Neuronal stem cell (in vitro differentiated cells): ENCODE measurements around the gene LDB3.

ENCODE experiments used
- DNase-seq: peaks from one replicate; pipeline ENCODE4 v3.0.0-alpha.2; 2013; ENCODE audit warnings: low spot score
- H2AFZ ChIP-seq: one replicate; pipeline ENCODE4 v1.6.1; 2013; ENCODE audit warnings: mild to moderate bottlenecking, low read length, inconsistent platforms
- H2AK5ac ChIP-seq: 2 replicates; pipeline ENCODE4 v1.6.1; 2013; ENCODE audit warnings: low read depth, mild to moderate bottlenecking, inconsistent platforms, low read length, moderate library complexity, mixed read lengths
- H2BK120ac ChIP-seq: 2 replicates; pipeline ENCODE4 v1.6.1; 2013; ENCODE audit warnings: low read depth, mild to moderate bottlenecking, inconsistent platforms, low read length, moderate library complexity, mixed read lengths
- H2BK12ac ChIP-seq: one replicate; pipeline ENCODE4 v1.6.1; 2013; ENCODE audit warnings: low read length, inconsistent platforms
- H2BK15ac ChIP-seq: 2 replicates; pipeline ENCODE4 v1.6.1; 2013; ENCODE audit warnings: mild to moderate bottlenecking, low read length, inconsistent platforms, mixed read lengths
- H2BK5ac ChIP-seq: one replicate; pipeline ENCODE4 v1.6.1; 2013; ENCODE audit warnings: inconsistent platforms, mild to moderate bottlenecking, low read length, moderate library complexity
- H3K14ac ChIP-seq: one replicate; pipeline ENCODE4 v1.6.1; 2013; ENCODE audit warnings: low read length, inconsistent platforms
- H3K18ac ChIP-seq: 2 replicates; pipeline ENCODE4 v1.6.1; 2013; ENCODE audit warnings: low read length, inconsistent platforms
- H3K23ac ChIP-seq: 2 replicates; pipeline ENCODE4 v1.6.1; 2013; ENCODE audit warnings: low read depth, mild to moderate bottlenecking, mixed read lengths, low read length, inconsistent platforms; ENCODE audit not compliant: poor library complexity
- H3K27ac ChIP-seq: replicated peaks from 3 replicates; pipeline ENCODE4 v1.5.1; 2013; ENCODE audit warnings: low read length, inconsistent platforms
- H3K27me3 ChIP-seq, 3 experiments: 2 replicates each; pipeline ENCODE4 v1.6.1; 2013; ENCODE audit warnings: low read length in 3 of 3, mild to moderate bottlenecking in 2 of 3, inconsistent platforms in 1 of 3, low read depth in 1 of 3, mixed read lengths in 1 of 3, moderate library complexity in 1 of 3; ENCODE audit not compliant: control insufficient read depth in 3 of 3, insufficient read depth in 3 of 3
- H3K36me3 ChIP-seq, 2 donors: replicated peaks in 1 of 2; 2 replicates each; pipeline ENCODE4 v1.6.1; 2013; ENCODE audit warnings: low read length in 2 of 2; ENCODE audit not compliant: control insufficient read depth in 2 of 2, insufficient read depth in 2 of 2
- H3K4ac ChIP-seq: 2 replicates; pipeline ENCODE4 v1.6.1; 2013; ENCODE audit warnings: inconsistent platforms, mild to moderate bottlenecking, low read length, moderate library complexity
- H3K4me1 ChIP-seq, 2 donors: 1 replicate in 1 of 2; 2 replicates in 1 of 2; pipeline ENCODE4 v1.6.1; 2013; ENCODE audit warnings: low read length in 2 of 2, low read depth in 1 of 2; ENCODE audit not compliant: control insufficient read depth in 2 of 2, insufficient read depth in 1 of 2
- H3K4me2 ChIP-seq: one replicate; pipeline ENCODE4 v1.6.1; 2013; ENCODE audit warnings: mild to moderate bottlenecking, low read length, inconsistent platforms; ENCODE audit not compliant: insufficient read depth, poor library complexity, severe bottlenecking
- H3K4me3 ChIP-seq, 2 donors: 2 replicates each; pipeline ENCODE4 v1.5.1; 2013; ENCODE audit warnings: low read length in 2 of 2, mild to moderate bottlenecking in 2 of 2, inconsistent platforms in 1 of 2, moderate library complexity in 1 of 2
- H3K79me1 ChIP-seq: one replicate; pipeline ENCODE4 v1.6.1; 2013; ENCODE audit warnings: low read depth, mild to moderate bottlenecking, inconsistent platforms, low read length, moderate library complexity
- H3K9ac ChIP-seq: one replicate; pipeline ENCODE4 v1.6.1; 2013; ENCODE audit warnings: mild to moderate bottlenecking, low read depth, low read length, inconsistent platforms; ENCODE audit not compliant: poor library complexity
- H3K9me3 ChIP-seq, 2 donors: replicated peaks in 1 of 2; 2 replicates each; pipeline versions ENCODE3 to v1.6.1; 2013; ENCODE audit warnings: low read length in 2 of 2, mild to moderate bottlenecking in 2 of 2, inconsistent platforms in 1 of 2, low read depth in 1 of 2, mixed read lengths in 1 of 2, moderate library complexity in 1 of 2; ENCODE audit not compliant: control insufficient read depth in 2 of 2, insufficient read depth in 1 of 2
- H4K8ac ChIP-seq: one replicate; pipeline ENCODE4 v1.6.1; 2013; ENCODE audit warnings: low read depth, mild to moderate bottlenecking, inconsistent platforms, low read length, moderate library complexity
- H4K91ac ChIP-seq: one replicate; pipeline ENCODE4 v1.6.1; 2013; ENCODE audit warnings: low read length, low read depth, mild to moderate bottlenecking, inconsistent platforms; ENCODE audit not compliant: poor library complexity
- WGBS, 2 donors: extraction: QIAGEN DNeasy Blood & Tissue Kit; methylation state at CpG; one replicate each; pipeline ENCODE4 v1.1.7; 2013; ENCODE audit warnings: missing lambda C conversion rate in 2 of 2, mixed read lengths in 1 of 2; ENCODE audit not compliant: insufficient read length in 2 of 2, insufficient replicate concordance in 1 of 2; ENCODE audit errors: extremely low coverage in 2 of 2; 5-methylcytosine and 5-hydroxymethylcytosine counted together

Gene LDB3

GRCh38 chr10:86699991-86700840, 31.9 kb downstream of the LDB3 start:
- Histone ChIP-seq H3K14ac (no peak overlapping the region), H3K18ac (no peak overlapping the region), H3K4me1 (no peaks in the 10 kb centered on the region), H3K9ac (no peak overlapping the region), H3K27me3 (peaks cover 0 to 17% (median 0%) of the 10 kb centered on the region in 3 experiments), H2BK15ac (no peak overlapping the region), H2AFZ (no peak overlapping the region), H3K4ac (no peak overlapping the region), H2BK120ac (no peak overlapping the region), H4K8ac (no peak overlapping the region), H3K79me1 (no peaks in the 10 kb centered on the region), H2BK5ac (no peak overlapping the region), H3K23ac (no peak overlapping the region), H3K36me3 (no peaks in the 10 kb centered on the region), H2AK5ac (peak overlapping the region; percentile 27), H4K91ac (no peak overlapping the region), H3K9me3 (peaks cover 0 to 3% of the 10 kb centered on the region in 2 donors), H3K27ac (no peak overlapping the region), H2BK12ac (no peak overlapping the region), H3K4me2 (no peak overlapping the region), H3K4me3 (no peak overlapping the region)
- no CpG with 5 or more reads among the region's 9 CpGs for WGBS, 2 donors
- no peak for DNase-seq

- no CpG with 5 or more reads among the region's 12 CpGs for WGBS, 2 donors
Measured at GRCh38 chr10:86700851-86701617, 32.7 kb downstream of the LDB3 start.

GRCh38 chr10:86703176-86703575, 34.9 kb downstream of the LDB3 start:
- Histone ChIP-seq H3K14ac (no peak overlapping the region), H3K36me3 (no peaks in the 10 kb centered on the region), H3K18ac (no peak overlapping the region), H3K4ac (no peak overlapping the region), H2BK12ac (no peak overlapping the region), H3K23ac (peak overlapping the region; percentile 66), H3K4me3 (no peak overlapping the region), H2AK5ac (no peak overlapping the region), H2BK5ac (no peak overlapping the region), H3K4me2 (no peak overlapping the region), H3K79me1 (no peaks in the 10 kb centered on the region), H3K4me1 (peaks cover 0 to 3% of the 10 kb centered on the region in 2 donors), H3K9me3 (peaks cover 0 to 3% of the 10 kb centered on the region in 2 donors), H4K8ac (no peak overlapping the region), H2BK15ac (no peak overlapping the region), H3K27me3 (peaks cover 0 to 9% (median 0%) of the 10 kb centered on the region in 3 experiments), H2BK120ac (no peak overlapping the region), H3K9ac (no peak overlapping the region), H3K27ac (no peak overlapping the region), H2AFZ (no peak overlapping the region), H4K91ac (no peak overlapping the region)
- WGBS, 2 donors: no CpG with 5 or more reads among the region's 8 CpGs
- no peak for DNase-seq

More at GRCh38 chr10:86700851-86701617, 32.7 kb downstream of the LDB3 start:
- H3K4me2 ChIP-seq: no peak overlapping the region
- H3K9ac ChIP-seq: no peak overlapping the region
- H3K18ac ChIP-seq: peak overlapping the region; percentile 21
- no peak overlapping the region for H3K4me3 ChIP-seq
- H3K4me1 ChIP-seq: no peaks in the 10 kb centered on the region
- H3K9me3 ChIP-seq: peaks cover 0 to 3% of the 10 kb centered on the region in 2 donors
- H3K36me3 ChIP-seq: no peaks in the 10 kb centered on the region
- peak overlapping the region; percentile 32 for H3K4ac ChIP-seq
- no peak overlapping the region for H3K14ac ChIP-seq
- no peak overlapping the region for H2BK15ac ChIP-seq
- H3K79me1 ChIP-seq: no peaks in the 10 kb centered on the region
- H4K91ac ChIP-seq: no peak overlapping the region
- no peak overlapping the region for H3K23ac ChIP-seq
- H2BK5ac ChIP-seq: no peak overlapping the region
- no peak for DNase-seq
- no peak overlapping the region for H4K8ac ChIP-seq
- no peak overlapping the region for H3K27ac ChIP-seq
- no peak overlapping the region for H2AFZ ChIP-seq
- no peak overlapping the region for H2BK12ac ChIP-seq
- no peak overlapping the region for H2BK120ac ChIP-seq
- H2AK5ac ChIP-seq: no peak overlapping the region
- peaks cover 0 to 11% (median 0%) of the 10 kb centered on the region in 3 experiments for H3K27me3 ChIP-seq

GRCh38 chr10:86705139-86705538, 36.8 kb downstream of the LDB3 start:
- no peak overlapping the region for H3K4ac ChIP-seq
- H3K4me1 ChIP-seq: peaks cover 4 to 15% of the 10 kb centered on the region in 2 donors
- H4K91ac ChIP-seq: no peak overlapping the region
- H3K36me3 ChIP-seq: no peaks in the 10 kb centered on the region
- no peak overlapping the region for H2BK120ac ChIP-seq
- H3K23ac ChIP-seq: no peak overlapping the region
- H3K4me2 ChIP-seq: no peak overlapping the region
- H3K9me3 ChIP-seq: peaks cover 0 to 3% of the 10 kb centered on the region in 2 donors
- H3K9ac ChIP-seq: no peak overlapping the region
- H2BK15ac ChIP-seq: no peak overlapping the region
- H2BK12ac ChIP-seq: no peak overlapping the region
- H3K18ac ChIP-seq: no peak overlapping the region
- no peak overlapping the region for H3K27ac ChIP-seq
- H3K27me3 ChIP-seq: peaks cover 0 to 3% (median 0%) of the 10 kb centered on the region in 3 experiments
- H2AK5ac ChIP-seq: no peak overlapping the region
- H4K8ac ChIP-seq: peak overlapping the region; percentile 90
- no peak for DNase-seq
- H3K79me1 ChIP-seq: no peaks in the 10 kb centered on the region
- no CpG with 5 or more reads among the region's 1 CpG for WGBS, 2 donors
- H2BK5ac ChIP-seq: no peak overlapping the region
- H2AFZ ChIP-seq: no peak overlapping the region
- no peak overlapping the region for H3K4me3 ChIP-seq
- no peak overlapping the region for H3K14ac ChIP-seq
